RWPE1 (cell line): ENCODE measurements around the gene SHANK2.

Experiments
- CTCF ChIA-PET: fragments of 350-600 bp; sonication (Branson Sonifier 250); formaldehyde crosslinking; extraction: SDS; loops from one replicate; lab custom pipeline; 2021; lab: Yijun Ruan, JAX
- POLR2A ChIA-PET: fragments of 400-600 bp; formaldehyde crosslinking; extraction: SDS; loops from one replicate; lab custom pipeline; 2020; ENCODE audit warnings: antibody characterized with exemption; ENCODE audit not compliant: low non-redundant PET; lab: Yijun Ruan, JAX
- DNase-seq: peaks from one replicate; pipeline ENCODE4 v3.0.0; 2012; ENCODE audit warnings: low spot score
- H3K27ac ChIP-seq: fragments of 450-650 bp; 2 replicates; pipeline ENCODE4 v1.5.1; 2017
- CTCF ChIP-seq: fragments of 450-650 bp; conservative IDR thresholded peaks from 2 replicates; pipeline ENCODE4 v1.5.1; 2017; ENCODE audit warnings: low read depth, mild to moderate bottlenecking

The SHANK2 gene

GRCh38 chr11:71294846-71295600 is 42.6 kb upstream of the SHANK2 start:
- no peak overlapping the region for H3K27ac ChIP-seq
- DNase-seq, result no peak
- ChIA-PET POLR2A (no interaction called here), CTCF (interaction anchor here (0.6 kb wide), 1 partner anchor 36 kb away, joined by 3 read pairs; no protein-coding TSS in a partner anchor)
- TF ChIP-seq CTCF, result no peak

- no peak for DNase-seq
- ChIA-PET POLR2A (no interaction called here), CTCF (interaction anchor here (0.6 kb wide), 1 partner anchor 35 kb away, joined by 3 read pairs; no protein-coding TSS in a partner anchor)
- H3K27ac ChIP-seq, result no peak overlapping the region
- no peak for TF ChIP-seq CTCF
Measured at GRCh38 chr11:71293961-71294782, 41.8 kb upstream of the SHANK2 start.

GRCh38 chr11:71286701-71287643 is 34.6 kb upstream of the SHANK2 start:
- DNase-seq, result peak; percentile 74
- TF ChIP-seq CTCF, result no peak
- POLR2A ChIA-PET, result no interaction called here
- peak overlapping the region; percentile 98 for H3K27ac ChIP-seq
- CTCF ChIA-PET, result interaction anchor here (1.0 to 1.3 kb wide), 2 partner anchors 12 to 35 kb away, joined by 3 read pairs; partner anchors contain the start of gene SHANK2

GRCh38 chr11:71285111-71285510 is 32.7 kb upstream of the SHANK2 start:
- no peak for DNase-seq
- ChIA-PET CTCF (no interaction called here), POLR2A (no interaction called here)
- peak overlapping the region; percentile 22; the same call in 1 of the 2 replicates for H3K27ac ChIP-seq
- no peak for TF ChIP-seq CTCF

- no peak for TF ChIP-seq CTCF
- H3K27ac ChIP-seq, result peak overlapping the region; percentile 22; the same call in 1 of the 2 replicates
- ChIA-PET POLR2A (no interaction called here), CTCF (no interaction called here)
- no peak for DNase-seq
Measured at GRCh38 chr11:71284525-71285092, 32.2 kb upstream of the SHANK2 start.
